H1 (cell line): ENCODE measurements around the gene USP53. TPM values are rescaled to one million over a fixed set of nuclear protein-coding genes. Genes with fewer than 3 reads are reported as not detected.

ENCODE experiments used
- ATF3 ChIP-seq: IDR thresholded peaks from 2 replicates; pipeline ENCODE4 v1.6.1; 2011; ENCODE audit warnings: low read depth, mild to moderate bottlenecking, low read length; ENCODE audit not compliant: insufficient read depth
- CHD7 ChIP-seq: fragments of 300-600 bp; sonication (generic); IDR thresholded peaks from 2 replicates; pipeline ENCODE4 v1.7.1; 2012; ENCODE audit warnings: low read length, moderate library complexity, mild to moderate bottlenecking, inconsistent platforms; ENCODE audit not compliant: insufficient replicate concordance
- CREB1 ChIP-seq: IDR thresholded peaks from 2 replicates; pipeline ENCODE4 v1.6.1; 2012; ENCODE audit warnings: inconsistent platforms
- CTCF ChIP-seq, 3 experiments: IDR thresholded peaks; 1 replicate in 2 of 3; 2 replicates in 1 of 3; pipeline versions ENCODE4 v1.5.1 to v1.6.1; 2011; ENCODE audit warnings: low read length in 3 of 3, mild to moderate bottlenecking in 3 of 3, inconsistent platforms in 2 of 3, low read depth in 1 of 3, moderate library complexity in 1 of 3; ENCODE audit not compliant: insufficient read depth in 1 of 3; ENCODE audit errors: control extremely low read depth in 1 of 3
- GTF2F1 ChIP-seq: IDR thresholded peaks from 2 replicates; pipeline ENCODE4 v1.6.1; 2012; ENCODE audit warnings: low read depth, low read length, improper control_type of control experiment, borderline replicate concordance
- JUN ChIP-seq: IDR thresholded peaks from 2 replicates; pipeline ENCODE4 v1.6.1; 2011; ENCODE audit warnings: low read depth, mild to moderate bottlenecking, improper control_type of control experiment, low read length
- NRF1 ChIP-seq: IDR thresholded peaks from 2 replicates; pipeline ENCODE4 v1.6.1; 2011; ENCODE audit warnings: mild to moderate bottlenecking, low read depth, low read length, improper control_type of control experiment
- SIX5 ChIP-seq: IDR thresholded peaks from 2 replicates; pipeline ENCODE4 v1.6.1; 2011; ENCODE audit warnings: mild to moderate bottlenecking, low read depth, low read length
- polyA plus RNA-seq, 7 experiments: library from polyadenylated mRNA; depleted of rRNA in 3 of 7; stranded (reverse) in 5 of 7; unstranded in 2 of 7; fragments of >200 nt in 5 of 7; fragments of 200-250 nt in 2 of 7; gene quantifications; 1 replicate in 5 of 7; 2 replicates in 1 of 7; 4 replicates in 1 of 7; pipeline versions ENCODE4 v1.2.1 to v1.2.3, GENCODE V29; 2011 to 2013; ENCODE audit warnings: missing spikeins in 2 of 7, mixed read lengths in 2 of 7
- total RNA-seq: library from RNA; stranded (reverse); fragmentation: NEBNext Ultra II Directional; extraction: Animal tissue kit (Norgen Biotek cat#: 25700); gene quantifications from 2 replicates; pipeline ENCODE4 v1.2.1, GENCODE V29; 2021

Gene USP53
- total and polyA plus RNA-seq, 2 of the 8 experiments (the other 6 are each of a cell fraction or from before 2014, with no cell fraction given): 2.9 to 14.9 TPM

GRCh38 chr4:119260528-119260927 lies 48.0 kb downstream of the USP53 start (continued):
- no peak for TF ChIP-seq CHD7
- TF ChIP-seq CREB1: no peak
- TF ChIP-seq ATF3: no peak
- no peak for TF ChIP-seq CTCF (IDR thresholded peaks at IDR 0.05; ENCODE audit: control extremely low read depth in 1 of 3, insufficient read depth in 1 of 3, low read depth in 1 of 3, low read length in 3 of 3)
- no peak for TF ChIP-seq NRF1
- TF ChIP-seq GTF2F1: no peak
- TF ChIP-seq SIX5: no peak
- TF ChIP-seq JUN: no peak
